Kidney capillary endothelial cell (primary cell): Measurements from ENCODE around the gene TUBA1A.
"Not testable (repeated sequence)": the region's sequence is repeated elsewhere in the genome, so short reads cannot be mapped to it uniquely, and the experiment has no call there.

ENCODE experiments used
- DNase-seq: peaks from one replicate; pipeline ENCODE4 v3.0.0-alpha.2; 2018; ENCODE audit warnings: low spot score

Gene TUBA1A

GRCh38 chr12:49147384-49147783, 41.5 kb downstream of the TUBA1A start:
- no peak for DNase-seq

GRCh38 chr12:49146406-49146805, 42.5 kb downstream of the TUBA1A start:
- no peak for DNase-seq

GRCh38 chr12:49144384-49144783, 44.5 kb downstream of the TUBA1A start:
- no peak for DNase-seq

GRCh38 chr12:49138999-49139398, 49.9 kb downstream of the TUBA1A start:
- no peak for DNase-seq

- no peak for DNase-seq
Observed at GRCh38 chr12:49138587-49138986, 50.3 kb downstream of the TUBA1A start.

- no peak for DNase-seq
Observed at GRCh38 chr12:49137476-49137875, 51.4 kb downstream of the TUBA1A start.

- DNase-seq = not testable (repeated sequence)
Observed at GRCh38 chr12:49136997-49137396, 51.9 kb downstream of the TUBA1A start.
